Omental fat pad (tissue), 4 donors: ENCODE results near the gene ANO8. TPM values are rescaled to one million over a fixed set of nuclear protein-coding genes. Genes with fewer than 3 reads are reported as not detected.

Source experiments
- ATAC-seq: fragments of 150-250 bp; one replicate; pipeline ENCODE4 v1.9.1; 2016; ENCODE audit warnings: mild to moderate bottlenecking, moderate library complexity; ENCODE audit not compliant: low FRiP score
- DNase-seq: peaks from one replicate; pipeline ENCODE4 v3.0.0-alpha.2; 2019; ENCODE audit warnings: low spot score
- CTCF ChIP-seq, 3 donors: fragments of 450-650 bp; IDR thresholded peaks; one replicate each; pipeline ENCODE4 v1.5.1; 2016 to 2017; ENCODE audit warnings: antibody characterized with exemption in 3 of 3, mild to moderate bottlenecking in 3 of 3, moderate library complexity in 2 of 3
- total RNA-seq, 4 donors: library from RNA; depleted of rRNA; stranded (reverse); fragments of >200 nt; gene quantifications; one replicate each; pipeline ENCODE4 v1.1.0, GENCODE V29; 2016

The ANO8 gene
- total RNA-seq, 4 donors from 2014 or later = 5.5 to 6.1 (median 5.8) TPM

- DNase-seq (no peak), ATAC-seq (no peak)
- TF ChIP-seq CTCF (IDR thresholded peaks at IDR 0.05) = no peak
These were observed 8.6 kb downstream of the ANO8 start for GRCh38 chr19:17325881-17326594.

- TF ChIP-seq CTCF (IDR thresholded peaks at IDR 0.05) = no peak
- no peak for DNase-seq
- ATAC-seq = no peak
These were observed 9.5 kb downstream of the ANO8 start for GRCh38 chr19:17325133-17325532.

- ATAC-seq = no peak
- no peak for DNase-seq
- TF ChIP-seq CTCF (IDR thresholded peaks at IDR 0.05) = no peak
These were observed 10.1 kb downstream of the ANO8 start for GRCh38 chr19:17324357-17325114.

DNA sequence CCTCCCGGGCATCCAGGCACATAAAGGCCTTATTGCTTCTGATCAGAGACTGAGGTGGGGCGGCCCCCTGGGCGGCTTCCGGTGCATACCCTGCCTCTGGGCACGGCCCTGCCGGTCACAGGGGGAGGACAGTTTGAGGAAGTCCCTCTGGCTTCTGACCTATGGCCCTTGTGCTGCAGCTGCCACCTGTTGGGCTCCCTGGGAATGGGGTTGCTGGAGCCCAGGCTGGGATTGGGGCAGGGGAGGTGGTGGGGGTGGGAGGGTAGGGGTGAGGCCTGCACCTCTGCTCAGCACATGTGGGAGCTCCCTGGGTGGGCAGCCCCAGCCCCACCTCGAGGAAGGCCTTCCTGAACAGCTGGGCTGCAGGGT is 10.7 kb downstream of the ANO8 start:
- no peak for ATAC-seq
- DNase-seq = no peak
- TF ChIP-seq CTCF (IDR thresholded peaks at IDR 0.05) = no peak

DNA sequence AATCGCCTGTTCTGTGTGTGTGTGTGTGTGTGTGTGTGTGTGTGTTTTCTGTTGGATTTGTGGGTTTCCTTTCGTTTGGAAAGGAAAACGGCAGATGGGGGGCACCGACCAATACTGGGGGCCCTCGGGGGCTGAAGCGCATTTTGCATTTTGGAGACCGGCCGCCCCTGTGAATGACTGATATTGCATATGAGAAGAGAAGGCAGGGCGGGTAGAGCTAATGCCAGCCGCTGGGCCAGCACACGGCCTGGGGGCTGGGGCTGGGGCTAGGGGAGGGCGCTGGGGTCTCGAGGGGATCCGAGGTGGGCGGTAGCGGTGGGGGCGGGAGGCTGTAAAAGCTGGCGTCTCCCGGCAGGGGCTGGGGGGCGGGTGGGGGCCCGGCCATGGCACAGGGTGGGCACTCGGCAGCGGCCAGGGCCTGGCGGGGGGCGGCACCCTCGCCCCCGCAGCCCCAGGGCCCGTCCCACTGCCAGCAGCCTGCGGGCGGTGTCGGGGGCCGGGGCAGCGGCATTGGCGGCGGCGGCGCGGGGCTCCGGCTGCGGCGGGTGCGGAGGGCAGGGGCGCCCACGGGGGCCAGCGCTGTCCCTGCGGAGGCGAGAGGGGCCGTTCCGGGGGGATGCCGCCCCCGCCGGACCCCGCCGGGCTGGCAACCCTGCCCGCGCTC is 11.2 kb downstream of the ANO8 start:
- no peak for DNase-seq
- ATAC-seq = no peak
- TF ChIP-seq CTCF (IDR thresholded peaks at IDR 0.05) = no peak

DNA sequence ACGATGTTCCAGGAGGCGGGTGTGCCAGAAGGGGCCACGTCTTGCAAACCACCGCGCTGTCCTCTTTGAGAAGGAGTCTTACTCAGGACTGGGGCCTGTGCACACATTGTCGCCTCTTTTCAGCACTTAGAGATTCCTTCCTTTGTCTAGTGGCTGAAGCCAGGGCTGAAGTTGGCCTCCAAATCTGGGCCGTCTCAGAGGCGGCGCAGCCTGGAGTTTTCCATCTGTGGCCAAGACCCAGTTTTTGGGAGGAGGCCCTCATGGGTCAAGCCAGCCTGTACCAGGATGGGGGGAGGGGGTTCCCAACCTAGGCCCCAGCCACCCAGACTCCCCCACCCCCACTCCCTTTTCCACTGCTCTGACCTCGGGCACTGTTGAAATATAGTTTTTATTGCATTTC is 11.8 kb downstream of the ANO8 start:
- DNase-seq (no peak), ATAC-seq (no peak)
- no peak for TF ChIP-seq CTCF (IDR thresholded peaks at IDR 0.05)
